Transverse colon (tissue), 4 donors: ENCODE data around the gene LAMA5.

Experiments used
- POLR2A ChIP-seq: fragments of 450-650 bp; IDR thresholded peaks from one replicate; pipeline ENCODE4 v1.6.1; 2016; ENCODE audit warnings: antibody characterized with exemption, mild to moderate bottlenecking, moderate library complexity
- POLR2AphosphoS5 ChIP-seq, 3 donors: sonication (generic); formaldehyde crosslinking; IDR thresholded peaks; one replicate each; pipeline ENCODE4 v1.6.1; 2016; ENCODE audit warnings: antibody characterized with exemption in 3 of 3
- TF ChIP-seq, protein P1 (sequence below), 5 experiments: fragments of 200-600 bp in 3 of 5; fragments of 450-650 bp in 2 of 5; sonication (generic) in 3 of 5; IDR thresholded peaks; 1 replicate in 2 of 5; 2 replicates in 3 of 5; pipeline ENCODE4 v1.5.1; 2016 to 2017; ENCODE audit warnings: antibody characterized with exemption in 5 of 5, inconsistent platforms in 3 of 5, mild to moderate bottlenecking in 2 of 5, moderate library complexity in 1 of 5

DNA sequence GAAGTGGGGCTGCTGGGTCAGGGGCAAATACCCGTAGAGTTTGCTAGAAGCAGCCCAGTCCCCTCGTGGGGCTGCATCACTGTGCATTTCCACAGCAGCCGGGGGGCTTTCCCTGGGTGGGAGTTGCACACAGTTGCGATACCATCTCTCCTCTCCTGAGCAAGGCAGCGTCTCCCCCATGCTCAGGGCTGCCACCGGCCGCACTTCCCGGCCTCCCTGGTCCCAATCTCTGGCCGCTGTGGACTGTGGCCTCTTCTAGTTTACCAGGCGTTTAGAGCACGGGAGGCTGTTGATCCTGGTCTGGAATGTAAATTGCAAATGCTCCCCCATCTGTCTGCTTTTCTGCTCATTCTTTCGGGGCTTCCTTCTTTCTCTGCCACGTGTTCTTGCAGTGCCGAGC, 97.7 kb downstream of the LAMA5 start:
- TF ChIP-seq POLR2AphosphoS5 (IDR thresholded peaks at IDR 0.05) (no peak), POLR2A (no peak)
- TF ChIP-seq, protein P1, sequence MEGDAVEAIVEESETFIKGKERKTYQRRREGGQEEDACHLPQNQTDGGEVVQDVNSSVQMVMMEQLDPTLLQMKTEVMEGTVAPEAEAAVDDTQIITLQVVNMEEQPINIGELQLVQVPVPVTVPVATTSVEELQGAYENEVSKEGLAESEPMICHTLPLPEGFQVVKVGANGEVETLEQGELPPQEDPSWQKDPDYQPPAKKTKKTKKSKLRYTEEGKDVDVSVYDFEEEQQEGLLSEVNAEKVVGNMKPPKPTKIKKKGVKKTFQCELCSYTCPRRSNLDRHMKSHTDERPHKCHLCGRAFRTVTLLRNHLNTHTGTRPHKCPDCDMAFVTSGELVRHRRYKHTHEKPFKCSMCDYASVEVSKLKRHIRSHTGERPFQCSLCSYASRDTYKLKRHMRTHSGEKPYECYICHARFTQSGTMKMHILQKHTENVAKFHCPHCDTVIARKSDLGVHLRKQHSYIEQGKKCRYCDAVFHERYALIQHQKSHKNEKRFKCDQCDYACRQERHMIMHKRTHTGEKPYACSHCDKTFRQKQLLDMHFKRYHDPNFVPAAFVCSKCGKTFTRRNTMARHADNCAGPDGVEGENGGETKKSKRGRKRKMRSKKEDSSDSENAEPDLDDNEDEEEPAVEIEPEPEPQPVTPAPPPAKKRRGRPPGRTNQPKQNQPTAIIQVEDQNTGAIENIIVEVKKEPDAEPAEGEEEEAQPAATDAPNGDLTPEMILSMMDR (IDR thresholded peaks at IDR 0.05) = no peak
